ENCODE results near the gene NHERF2.

- TF ChIP-seq CTCF (IDR thresholded peaks at IDR 0.05; ENCODE audit: low read depth, low read length) (no peak), POLR2A (IDR thresholded peaks at IDR 0.05; ENCODE audit: extremely low read depth, insufficient read length) (no peak), MAX (IDR thresholded peaks at IDR 0.05; ENCODE audit: low read depth, low read length) (no peak), MYC (IDR thresholded peaks at IDR 0.05; ENCODE audit: low read depth, low read length) (no peak)
Measured at GRCh38 chr16:2039274-2040031, 12.8 kb downstream of the NHERF2 start.

All from NB4 (cell line).